MCF 10A (cell line): ENCODE measurements around the gene SYPL2. TPM values are rescaled to one million over a fixed set of nuclear protein-coding genes. Genes with fewer than 3 reads are reported as not detected.

ENCODE experiments used
- BruUV-seq: library from RNA; stranded (reverse); fragments of 400-500 nt; replicated peaks from 2 replicates; lab custom pipeline; 2021; lab: Mats Ljungman, UMichigan
- CTCF ChIA-PET: fragments of 300-600 bp; sonication (Branson Sonifier 250); formaldehyde crosslinking; extraction: SDS; loops from one replicate; lab custom pipeline; 2021; ENCODE audit warnings: antibody characterized with exemption, inconsistent platforms; lab: Yijun Ruan, JAX
- POLR2A ChIA-PET: fragments of 300-600, 350-650 bp; sonication (Branson Sonifier 250); formaldehyde crosslinking; extraction: SDS; loops from one replicate; lab custom pipeline; 2020; ENCODE audit warnings: antibody characterized with exemption, inconsistent platforms; lab: Yijun Ruan, JAX
- DNase-seq: peaks from one replicate; pipeline ENCODE4 v3.0.0-alpha.2; 2018; ENCODE audit not compliant: unreplicated experiment
- H3K27ac Mint-ChIP-seq: one replicate; pipeline ENCODE4 v1.8.0; 2022; ENCODE audit warnings: mild to moderate bottlenecking, low read depth, mixed read lengths; ENCODE audit not compliant: unreplicated experiment
- H3K27me3 Mint-ChIP-seq: one replicate; pipeline ENCODE4 v1.8.0; 2022; ENCODE audit warnings: mixed read lengths; ENCODE audit not compliant: insufficient read depth, unreplicated experiment
- H3K36me3 Mint-ChIP-seq: one replicate; pipeline ENCODE4 v1.8.0; 2022; ENCODE audit warnings: mild to moderate bottlenecking, moderate library complexity, mixed read lengths; ENCODE audit not compliant: insufficient read depth, unreplicated experiment
- H3K4me1 Mint-ChIP-seq: one replicate; pipeline ENCODE4 v1.8.0; 2022; ENCODE audit warnings: mixed read lengths; ENCODE audit not compliant: insufficient read depth, unreplicated experiment
- H3K4me3 Mint-ChIP-seq: one replicate; pipeline ENCODE4 v1.8.0; 2022; ENCODE audit warnings: mild to moderate bottlenecking, moderate library complexity, mixed read lengths; ENCODE audit not compliant: unreplicated experiment
- H3K9me3 Mint-ChIP-seq: one replicate; pipeline ENCODE4 v1.8.0; 2022; ENCODE audit warnings: mixed read lengths; ENCODE audit not compliant: unreplicated experiment
- CTCF ChIP-seq: fragments of 200-600 bp; IDR thresholded peaks from one replicate; pipeline ENCODE4 v1.8.0; 2022; ENCODE audit warnings: antibody characterized with exemption, mild to moderate bottlenecking; ENCODE audit not compliant: unreplicated experiment
- intact Hi-C: fragments of 100-400 bp; cut with micrococcal nuclease; formaldehyde crosslinking; loops from 2 replicates; pipeline ENCODE4 v1.14.1; 2022
- total RNA-seq: library from RNA; stranded (reverse); gene quantifications from 2 replicates; pipeline ENCODE4 v1.2.3, GENCODE V29; 2022

The SYPL2 gene
- total RNA-seq, 1 experiment from 2014 or later, result not detected

GRCh38 chr1:109484519-109484975 is 18.2 kb downstream of the SYPL2 start:
- POLR2A ChIA-PET, result interaction anchor here (0.6 to 2.6 kb wide), 11 partner anchors 9 to 500 kb away, joined by 3 to 14 read pairs (median 3); partner anchors contain the start of genes AHCYL1, CYB561D1, GNAI3 and PSMA5
- Mint-ChIP-seq H3K36me3 (peaks cover 12% of the 10 kb centered on the region), H3K9me3 (no peaks in the 10 kb centered on the region), H3K4me3 (peak overlapping the region; percentile 83), H3K4me1 (peaks cover 6% of the 10 kb centered on the region), H3K27ac (peak overlapping the region; percentile 77), H3K27me3 (peaks cover 19% of the 10 kb centered on the region)
- TF ChIP-seq CTCF, result no peak
- intact Hi-C loops, result no loop called here
- TSS peak; percentile 74 for BruUV-seq
- no peak for DNase-seq
- CTCF ChIA-PET, result interaction anchor here (0.5 to 40.0 kb wide), 7 partner anchors 10 to 171 kb away, joined by 3 to 1071 read pairs (median 4); partner anchors contain the start of genes CYB561D1 and GPR61

GRCh38 chr1:109485001-109485400 is 18.7 kb downstream of the SYPL2 start:
- intact Hi-C loops, result no loop called here

GRCh38 chr1:109487261-109487660 is 20.9 kb downstream of the SYPL2 start:
- BruUV-seq, result no TSS peak
- Mint-ChIP-seq H3K27ac (no peak overlapping the region), H3K4me1 (peaks cover 6% of the 10 kb centered on the region), H3K9me3 (no peaks in the 10 kb centered on the region), H3K27me3 (no peaks in the 10 kb centered on the region), H3K4me3 (no peak overlapping the region), H3K36me3 (peaks cover 16% of the 10 kb centered on the region)
- intact Hi-C loops, result no loop called here
- no peak for DNase-seq
- no peak for TF ChIP-seq CTCF
- POLR2A ChIA-PET, result no interaction called here
- CTCF ChIA-PET, result interaction anchor here (0.6 to 40.0 kb wide), 5 partner anchors 32 to 153 kb away, joined by 3 to 1071 read pairs (median 4); partner anchors contain the start of gene GPR61

More at GRCh38 chr1:109485001-109485400, 18.7 kb downstream of the SYPL2 start:
- no peak for TF ChIP-seq CTCF
- ChIA-PET CTCF (interaction anchor here (0.5 to 40.0 kb wide), 6 partner anchors 9 to 171 kb away, joined by 3 to 1071 read pairs (median 4); partner anchors contain the start of genes CYB561D1 and GPR61), POLR2A (interaction anchor here (0.6 to 2.6 kb wide), 4 partner anchors 9 to 61 kb away, joined by 3 to 14 read pairs (median 6); partner anchors contain the start of genes CYB561D1 and PSMA5)
- peak overlapping the region; percentile 77 for H3K27ac Mint-ChIP-seq
- peaks cover 6% of the 10 kb centered on the region for H3K4me1 Mint-ChIP-seq
- peaks cover 16% of the 10 kb centered on the region for H3K36me3 Mint-ChIP-seq
- peak overlapping the region; percentile 83 for H3K4me3 Mint-ChIP-seq
- H3K27me3 Mint-ChIP-seq, result peaks cover 15% of the 10 kb centered on the region
- DNase-seq, result no peak
- H3K9me3 Mint-ChIP-seq, result no peaks in the 10 kb centered on the region
- no TSS peak for BruUV-seq

- intact Hi-C loops, result no loop called here
- Mint-ChIP-seq H3K4me3 (no peak overlapping the region), H3K27ac (no peak overlapping the region), H3K27me3 (no peaks in the 10 kb centered on the region), H3K9me3 (no peaks in the 10 kb centered on the region), H3K36me3 (peaks cover 16% of the 10 kb centered on the region), H3K4me1 (peaks cover 6% of the 10 kb centered on the region)
- CTCF ChIA-PET, result interaction anchor here (0.7 to 40.0 kb wide), 6 partner anchors 9 to 88 kb away, joined by 3 to 1071 read pairs (median 10); partner anchors contain the start of genes AMIGO1 and GPR61
- BruUV-seq, result no TSS peak
- DNase-seq, result no peak
- no peak for TF ChIP-seq CTCF
- POLR2A ChIA-PET, result interaction anchor here (0.6 kb wide), 1 partner anchor 25 kb away, joined by 3 read pairs; no protein-coding TSS in a partner anchor
These were observed 21.9 kb downstream of the SYPL2 start for GRCh38 chr1:109488201-109488600.
